HepG2 (cell line): ENCODE results near the gene AATF. TPM values are rescaled to one million over a fixed set of nuclear protein-coding genes. Genes with fewer than 3 reads are reported as not detected.

Experiments used
- ATAC-seq: fragments of 200-7000 bp; cut with Tn5 transposase; 3 replicates; pipeline ENCODE4 v1.9.1; 2020; ENCODE audit warnings: mild to moderate bottlenecking, moderate library complexity
- BruUV-seq: library from RNA; stranded (reverse); fragments of 400-500 nt; replicated peaks from 2 replicates; lab custom pipeline; 2021; lab: Mats Ljungman, UMichigan
- CTCF ChIA-PET: fragments of 300-600 bp; formaldehyde crosslinking; extraction: SDS; loops from one replicate; lab custom pipeline; 2021; ENCODE audit warnings: low total read pairs, inconsistent platforms, low intra/inter-chr PET ratio; lab: Yijun Ruan, JAX
- POLR2A ChIA-PET: fragments of 350-600 bp; sonication (Branson Sonifier 250); formaldehyde crosslinking; loops from one replicate; lab custom pipeline; 2020; ENCODE audit warnings: antibody characterized with exemption, inconsistent platforms; lab: Yijun Ruan, JAX
- DNase-seq: peaks from one replicate; pipeline ENCODE4 v3.0.0-alpha.2; 2015; ENCODE audit warnings: low spot score
- FAIRE-seq: peaks from 3 replicates; lab custom pipeline; 2011; peaks lifted over from hg19 to GRCh38; lab: Jason Lieb, UNC
- H2AFZ ChIP-seq: one replicate; pipeline ENCODE4 v1.6.1; 2011; ENCODE audit warnings: low read length, inconsistent platforms
- H3K27ac ChIP-seq: fragments of 300-600 bp; 3 replicates; pipeline ENCODE4 v1.8.0; 2011; ENCODE audit warnings: mixed run types, mild to moderate bottlenecking, mixed read lengths, low read length, inconsistent platforms; ENCODE audit not compliant: insufficient read depth; ENCODE audit errors: extremely low read length
- H3K27me3 ChIP-seq, 2 experiments: fragments of 200-600 bp in 1 of 2; 2 replicates in 1 of 2; 3 replicates in 1 of 2; pipeline versions ENCODE4 v1.6.0 to v1.8.0; 2011; ENCODE audit warnings: low read length in 2 of 2, mild to moderate bottlenecking in 2 of 2, moderate library complexity in 2 of 2, inconsistent platforms in 1 of 2; ENCODE audit not compliant: insufficient read depth in 2 of 2, control insufficient read depth in 1 of 2
- H3K36me3 ChIP-seq, 2 experiments: fragments of 200-600 bp in 1 of 2; replicated peaks in 1 of 2; 2 replicates in 1 of 2; 3 replicates in 1 of 2; pipeline versions ENCODE4 v1.5.1 to v1.8.0; 2011; ENCODE audit warnings: low read length in 2 of 2, inconsistent platforms in 1 of 2; ENCODE audit not compliant: insufficient read depth in 2 of 2, control insufficient read depth in 1 of 2
- H3K4me1 ChIP-seq: 2 replicates; pipeline ENCODE4 v1.5.1; 2012; ENCODE audit warnings: low read length, inconsistent platforms; ENCODE audit not compliant: insufficient read depth
- H3K4me2 ChIP-seq: 2 replicates; pipeline ENCODE4 v1.6.0; 2011; ENCODE audit warnings: low read depth, low read length, inconsistent platforms
- H3K4me3 ChIP-seq, 3 experiments: fragments of 200-600 bp in 1 of 3; sonication (generic), shearing (Covaris generic) in 1 of 3; replicated peaks in 1 of 3; 2 replicates each; pipeline ENCODE4 v1.5.1; 2011 to 2016; ENCODE audit warnings: low read length in 3 of 3, inconsistent platforms in 2 of 3, low read depth in 2 of 3, mild to moderate bottlenecking in 2 of 3, control low read depth in 1 of 3, mixed read lengths in 1 of 3; ENCODE audit not compliant: insufficient read depth in 1 of 3
- H3K79me2 ChIP-seq: one replicate; pipeline ENCODE4 v1.6.1; 2011; ENCODE audit warnings: low read length, inconsistent platforms; ENCODE audit not compliant: insufficient read depth
- H3K9ac ChIP-seq: 2 replicates; pipeline ENCODE4 v1.6.0; 2011; ENCODE audit warnings: mild to moderate bottlenecking, low read depth, low read length, inconsistent platforms; ENCODE audit not compliant: insufficient read depth
- H3K9me3 ChIP-seq: 2 replicates; pipeline ENCODE4 v1.5.1; 2012; ENCODE audit warnings: mild to moderate bottlenecking, low read length
- H4K20me1 ChIP-seq: 2 replicates; pipeline ENCODE4 v1.6.0; 2011; ENCODE audit warnings: inconsistent platforms, mild to moderate bottlenecking, low read length, moderate library complexity; ENCODE audit not compliant: insufficient read depth
- AGO2 ChIP-seq: fragments of 200-400 bp; formaldehyde crosslinking; optimal IDR thresholded peaks from 2 replicates; pipeline ENCODE3; 2017; ENCODE audit warnings: mild to moderate bottlenecking, low read depth, low read length, moderate library complexity
- ARID2 ChIP-seq: sonication (generic); formaldehyde crosslinking; IDR thresholded peaks from 2 replicates; pipeline ENCODE4 v1.8.1; 2022; ENCODE audit warnings: mild to moderate bottlenecking, missing genetic modification reagents, borderline replicate concordance
- ATF7 ChIP-seq, 2 experiments: fragments of 450-650 bp in 1 of 2; sonication (generic) in 1 of 2; formaldehyde crosslinking in 1 of 2; IDR thresholded peaks; 2 replicates each; pipeline versions ENCODE4 v1.4.0 to v1.6.1; 2016 to 2020; ENCODE audit warnings: antibody characterized with exemption in 1 of 2, mild to moderate bottlenecking in 1 of 2, missing genetic modification reagents in 1 of 2
- BHLHE40 ChIP-seq: IDR thresholded peaks from 2 replicates; pipeline ENCODE4 v1.6.1; 2011; ENCODE audit warnings: low read length, improper control_type of control experiment
- CC2D1A ChIP-seq: sonication (generic); formaldehyde crosslinking; IDR thresholded peaks from 2 replicates; pipeline ENCODE4 v1.8.1; 2023; ENCODE audit warnings: mild to moderate bottlenecking, missing genetic modification reagents
- CEBPB ChIP-seq: IDR thresholded peaks from 2 replicates; pipeline ENCODE4 v1.6.1; 2011; ENCODE audit warnings: low read depth, low read length, improper control_type of control experiment, borderline replicate concordance
- NBN ChIP-seq: fragments of 450-650 bp; conservative IDR thresholded peaks from 2 replicates; pipeline ENCODE4 v1.6.1; 2017
- NFRKB ChIP-seq: fragments of 450-650 bp; IDR thresholded peaks from 2 replicates; pipeline ENCODE4 v1.6.1; 2017
- PRMT3 ChIP-seq: sonication (generic); formaldehyde crosslinking; IDR thresholded peaks from 2 replicates; pipeline ENCODE4 v1.8.1; 2022; ENCODE audit warnings: low read depth, mild to moderate bottlenecking, moderate library complexity, missing genetic modification reagents, borderline replicate concordance
- TAF15 ChIP-seq: fragments of 200-400 bp; formaldehyde crosslinking; IDR thresholded peaks from one replicate; pipeline ENCODE4 v1.6.1; 2018; ENCODE audit warnings: mild to moderate bottlenecking, low read depth, low read length; ENCODE audit not compliant: poor library complexity, severe bottlenecking
- TRIM24 ChIP-seq: sonication (generic); formaldehyde crosslinking; IDR thresholded peaks from 2 replicates; pipeline ENCODE4 v1.8.0; 2022; ENCODE audit warnings: mild to moderate bottlenecking, missing genetic modification reagents
- YEATS2 ChIP-seq: sonication (generic); formaldehyde crosslinking; IDR thresholded peaks from 2 replicates; pipeline ENCODE4 v1.4.0; 2020; ENCODE audit warnings: missing genetic modification reagents, borderline replicate concordance
- ZNF17 ChIP-seq: sonication (generic); formaldehyde crosslinking; IDR thresholded peaks from 2 replicates; pipeline ENCODE4 v1.5.0; 2020; ENCODE audit warnings: mild to moderate bottlenecking, missing genetic modification reagents
- ZNF263 ChIP-seq: sonication (generic); formaldehyde crosslinking; IDR thresholded peaks from 2 replicates; pipeline ENCODE4 v1.4.0; 2020; ENCODE audit warnings: missing genetic modification reagents
- ZNF430 ChIP-seq: sonication (generic); formaldehyde crosslinking; IDR thresholded peaks from 2 replicates; pipeline ENCODE4 v1.9.0; 2021; ENCODE audit warnings: mild to moderate bottlenecking, missing genetic modification reagents
- ZNF562 ChIP-seq: sonication (generic); formaldehyde crosslinking; IDR thresholded peaks from 2 replicates; pipeline ENCODE4 v1.8.0; 2022; ENCODE audit warnings: missing genetic modification reagents, borderline replicate concordance
- ZNF619 ChIP-seq: sonication (generic); formaldehyde crosslinking; IDR thresholded peaks from 2 replicates; pipeline ENCODE4 v1.4.0; 2020; ENCODE audit warnings: mild to moderate bottlenecking, missing genetic modification reagents
- ZNF772 ChIP-seq: sonication (generic); formaldehyde crosslinking; IDR thresholded peaks from 2 replicates; pipeline ENCODE4 v1.5.0; 2020; ENCODE audit warnings: mild to moderate bottlenecking, missing genetic modification reagents
- ZNF784 ChIP-seq: sonication (generic); formaldehyde crosslinking; IDR thresholded peaks from 2 replicates; pipeline ENCODE4 v1.5.1; 2020; ENCODE audit warnings: missing genetic modification reagents, mild to moderate bottlenecking, borderline replicate concordance
- WGBS: methylation state at CpG from one replicate; pipeline ENCODE4 v1.1.6; 2017; ENCODE audit warnings: low lambda C conversion rate; 5-methylcytosine and 5-hydroxymethylcytosine counted together
- in situ Hi-C: cut with HindIII; loops from 2 replicates; pipeline ENCODE4 v1.10.0; 2017; ENCODE audit warnings: low pct_unique_long_range_greater_than_20kb; ENCODE audit not compliant: extremely low pct_ligation_motif_present
- intact Hi-C: fragments of 100-400 bp; cut with micrococcal nuclease; formaldehyde crosslinking; loops from one replicate; pipeline ENCODE4 v1.10.0; 2022; ENCODE audit not compliant: unreplicated experiment
- polyA plus RNA-seq, 8 experiments: library from polyadenylated mRNA; depleted of rRNA in 3 of 8; stranded (reverse) in 7 of 8; unstranded in 1 of 8; fragments of >200 nt; fragmentation: Illumina TruSeq in 4 of 8; extraction: Trizol in 4 of 8; gene quantifications; 2 replicates each; pipeline versions ENCODE4 v1.2.1 to v1.2.3, GENCODE V29; 2011 to 2016; ENCODE audit warnings: low read depth in 4 of 8, missing spikeins in 1 of 8, mixed read lengths in 1 of 8; ENCODE audit not compliant: insufficient read depth in 1 of 8
- total RNA-seq, 5 experiments: library from RNA; depleted of rRNA; stranded (reverse); fragments of >200 nt; fragmentation: Illumina TruSeq; extraction: Trizol; gene quantifications; 2 replicates each; pipeline ENCODE4 v1.2.3, GENCODE V29; 2016; ENCODE audit warnings: low read depth in 1 of 5

The AATF gene
- total and polyA plus RNA-seq, 2 of the 13 experiments (the other 11 are each of a cell fraction or from before 2014, with no cell fraction given): 9.1 to 53.3 TPM

GRCh38 chr17:36975922-36976515 is 27.3 kb downstream of the AATF start:
- Histone ChIP-seq H2AFZ (no peak overlapping the region), H4K20me1 (no peaks in the 10 kb centered on the region), H3K4me3 (no peak overlapping the region), H3K27ac (no peak overlapping the region)
- no TSS peak for BruUV-seq
- FAIRE-seq: no peak
- DNase-seq: no peak
- TF ChIP-seq ATF7 (IDR thresholded peaks at IDR 0.05) (peak; percentile 58), ATF7 (CRISPR knock-in tag; IDR thresholded peaks at IDR 0.05) (no peak), ZNF784 (CRISPR knock-in tag) (no peak), ZNF772 (CRISPR knock-in tag) (no peak), AGO2 (no peak), CEBPB (peak; percentile 46; the same call in 1 of the 2 replicates)
- TF ChIP-seq, all 625 proteins: peak for 2
- in situ Hi-C loops (no loop called here), intact Hi-C loops (no loop called here)
- ChIA-PET POLR2A (interaction anchor here (1.7 kb wide), 1 partner anchor 27 kb away, joined by 3 read pairs; the partner anchor contains the start of gene AATF), CTCF (no interaction called here)
- no peaks in the 10 kb centered on the region for H3K9me3 ChIP-seq
- 94% methylated on average over 1 of the region's 1 CpG for WGBS
- 0 out of 5 replicates have a peak, but pooled peaks cover 0 to 5% of the 10 kb centered on the region in 2 experiments for H3K36me3 ChIP-seq
- ATAC-seq: no peak
- H3K4me2 ChIP-seq: no peak overlapping the region
- H3K4me1 ChIP-seq: peaks cover 6% of the 10 kb centered on the region; the same call in 1 of the 2 replicates
- H3K9ac ChIP-seq: no peak overlapping the region
- no peaks in the 10 kb centered on the region for H3K27me3 ChIP-seq
- peaks cover 4% of the 10 kb centered on the region for H3K79me2 ChIP-seq

GRCh38 chr17:36977066-36977465 is 28.3 kb downstream of the AATF start:
- FAIRE-seq: no peak
- TF ChIP-seq ZNF17 (CRISPR knock-in tag) (no peak), ZNF562 (CRISPR knock-in tag) (no peak), TAF15 (no peak), ZNF619 (no peak), NBN (no peak), ZNF772 (CRISPR knock-in tag) (no peak), TRIM24 (no peak), ARID2 (CRISPR knock-in tag) (no peak), YEATS2 (CRISPR knock-in tag) (no peak), NFRKB (no peak), ZNF263 (no peak), ZNF430 (CRISPR knock-in tag) (no peak), PRMT3 (CRISPR knock-in tag) (no peak), CC2D1A (CRISPR knock-in tag) (no peak), BHLHE40 (no peak)

More at GRCh38 chr17:36977066-36977465, 28.3 kb downstream of the AATF start:
- Histone ChIP-seq H3K27ac (no peak overlapping the region), H3K4me2 (no peak overlapping the region), H3K9ac (no peak overlapping the region), H3K79me2 (peaks cover 4% of the 10 kb centered on the region), H3K36me3 (peaks cover 0 to 8% of the 10 kb centered on the region in 2 experiments; a peak in 1 of 5 replicates), H4K20me1 (no peaks in the 10 kb centered on the region), H2AFZ (no peak overlapping the region), H3K27me3 (no peaks in the 10 kb centered on the region), H3K4me1 (peaks cover 2% of the 10 kb centered on the region; the same call in 1 of the 2 replicates), H3K9me3 (no peaks in the 10 kb centered on the region), H3K4me3 (no peak overlapping the region)
- no TSS peak for BruUV-seq
- 97% methylated on average over 2 of the region's 2 CpGs for WGBS
- no peak for ATAC-seq
- ChIA-PET POLR2A (interaction anchor here (1.7 kb wide), 1 partner anchor 28 kb away, joined by 3 read pairs; the partner anchor contains the start of gene AATF), CTCF (no interaction called here)
- intact Hi-C loops: no loop called here
- in situ Hi-C loops: no loop called here
- no peak for DNase-seq
